Dermis blood vessel endothelial cell (primary cell): Measurements from ENCODE around the gene SIGLEC9. TPM values are rescaled to one million over a fixed set of nuclear protein-coding genes. Genes with fewer than 3 reads are reported as not detected.

Experiments
- DNase-seq: peaks from one replicate; pipeline ENCODE4 v3.0.0; 2010
- total RNA-seq: library from RNA; depleted of rRNA; stranded (reverse); fragments of >200 nt; gene quantifications from 2 replicates; pipeline ENCODE4 v1.2.3, GENCODE V29; 2014

Gene SIGLEC9
- total RNA-seq, 1 donor from 2014 or later, result not detected

DNA sequence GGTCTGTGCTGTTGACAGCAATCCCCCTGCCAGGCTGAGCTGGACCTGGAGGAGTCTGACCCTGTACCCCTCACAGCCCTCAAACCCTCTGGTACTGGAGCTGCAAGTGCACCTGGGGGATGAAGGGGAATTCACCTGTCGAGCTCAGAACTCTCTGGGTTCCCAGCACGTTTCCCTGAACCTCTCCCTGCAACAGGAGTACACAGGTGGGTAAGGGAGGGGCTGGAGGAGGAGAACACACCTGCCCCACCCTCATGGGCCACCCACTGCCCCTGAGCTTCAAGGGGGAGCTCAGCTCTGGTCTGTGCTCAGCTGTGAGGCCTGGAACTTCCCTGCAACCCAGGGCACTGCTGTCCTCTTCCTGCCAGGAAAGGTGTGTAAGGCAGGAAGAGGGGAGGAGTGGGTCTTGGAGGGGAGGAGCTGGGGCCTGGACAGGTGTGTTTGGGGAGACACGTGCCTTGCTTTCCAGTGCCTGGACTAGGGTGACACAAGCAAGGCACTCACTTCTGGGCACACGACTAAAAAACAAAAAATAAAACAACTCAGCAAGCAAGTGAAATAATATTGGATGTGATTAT is 21.3 kb downstream of the SIGLEC9 start:
- no peak for DNase-seq

DNA sequence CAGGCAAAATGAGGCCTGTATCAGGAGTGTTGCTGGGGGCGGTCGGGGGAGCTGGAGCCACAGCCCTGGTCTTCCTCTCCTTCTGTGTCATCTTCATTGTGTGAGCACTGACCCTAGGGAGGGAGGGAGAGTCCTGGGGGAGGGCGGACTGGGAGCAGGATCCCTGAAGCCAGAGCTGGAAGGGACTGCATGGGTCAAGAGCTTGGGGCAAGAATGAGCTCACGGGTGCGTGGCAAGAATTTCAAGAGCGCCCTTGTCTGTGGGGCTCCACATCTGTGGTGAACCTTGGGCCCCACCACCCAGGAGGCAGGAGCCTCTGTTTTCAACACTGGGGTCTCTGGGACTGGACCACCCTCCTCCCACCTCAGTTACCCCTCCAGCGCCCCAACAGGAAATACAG is 22.0 kb downstream of the SIGLEC9 start:
- no peak for DNase-seq

DNA sequence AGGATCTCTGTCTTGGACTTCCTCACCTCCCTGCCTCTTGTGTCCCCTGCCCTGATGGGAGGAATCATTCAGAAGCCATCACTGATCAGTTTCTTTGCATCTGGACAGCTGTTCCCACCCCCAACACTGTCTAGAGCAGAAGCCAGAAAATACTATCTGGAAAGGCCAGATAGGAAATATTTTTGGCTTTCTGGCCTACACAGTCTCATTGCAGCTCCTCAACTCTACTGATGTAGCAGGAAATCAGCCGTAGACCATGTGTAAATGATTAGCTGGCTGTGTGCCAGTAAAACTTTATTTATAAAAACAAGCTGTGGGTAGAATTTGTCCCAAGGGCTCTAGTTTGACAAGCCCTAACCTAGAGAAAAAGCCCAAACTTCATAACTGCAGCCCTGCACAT is 23.0 kb downstream of the SIGLEC9 start:
- DNase-seq, result no peak

DNA sequence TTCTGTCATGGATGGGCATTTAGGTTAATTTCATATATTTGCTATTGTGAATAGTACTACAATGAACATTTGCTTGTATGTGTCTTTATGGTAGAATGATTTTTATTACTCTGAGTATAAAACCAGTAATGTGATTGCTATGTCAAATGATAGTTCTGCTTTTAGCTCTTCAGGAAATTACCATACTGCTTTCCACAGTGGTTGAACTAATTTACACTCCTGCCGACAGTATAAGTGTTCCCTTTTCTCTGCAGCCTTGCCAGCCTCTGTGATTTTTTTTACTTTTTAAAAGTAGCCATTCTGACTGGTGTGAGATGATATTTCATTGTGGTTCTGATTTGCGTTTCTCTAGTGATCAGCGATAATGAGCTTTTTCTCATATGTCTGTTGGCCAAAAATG is 23.9 kb downstream of the SIGLEC9 start:
- no peak for DNase-seq

DNA sequence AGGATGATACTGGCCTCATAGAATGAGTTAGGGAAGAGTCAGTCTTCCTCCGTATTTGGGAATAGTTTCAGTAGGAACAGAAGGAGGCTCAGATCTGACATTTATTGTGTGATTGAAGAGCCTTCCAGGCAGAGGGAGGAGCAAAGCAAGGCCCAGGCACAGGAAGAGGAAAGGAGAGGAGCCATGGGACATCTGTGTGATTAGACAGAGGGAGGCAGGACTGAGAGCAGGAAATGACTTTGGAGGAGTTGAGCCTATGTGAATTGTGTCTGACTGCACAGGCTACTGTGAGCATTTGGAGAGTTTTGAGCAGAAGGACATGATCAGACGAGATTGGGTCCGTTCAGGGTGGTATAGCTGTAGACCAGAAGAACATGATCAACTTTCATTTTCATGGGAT is 25.9 kb downstream of the SIGLEC9 start:
- DNase-seq, result no peak

DNA sequence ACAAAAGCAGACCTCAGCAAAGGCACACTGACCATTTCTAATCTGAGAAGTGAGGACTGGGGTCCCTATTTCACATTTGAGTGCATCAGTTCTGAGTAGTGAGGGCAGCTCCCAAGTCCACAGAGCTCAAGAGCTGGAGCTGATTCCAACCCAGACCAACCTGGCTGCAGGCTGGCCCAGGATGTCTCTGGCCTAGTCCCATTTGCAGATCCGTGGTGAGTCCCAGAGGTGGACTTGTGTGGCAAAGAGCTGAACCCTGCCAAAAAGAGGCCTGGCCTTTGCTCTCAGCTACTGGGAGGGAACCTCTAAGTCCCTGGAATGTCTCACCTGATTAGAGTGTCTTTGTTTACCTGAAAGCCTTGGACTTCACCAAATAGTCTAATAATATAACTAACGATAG is 32.0 kb downstream of the SIGLEC9 start:
- DNase-seq, result no peak

DNA sequence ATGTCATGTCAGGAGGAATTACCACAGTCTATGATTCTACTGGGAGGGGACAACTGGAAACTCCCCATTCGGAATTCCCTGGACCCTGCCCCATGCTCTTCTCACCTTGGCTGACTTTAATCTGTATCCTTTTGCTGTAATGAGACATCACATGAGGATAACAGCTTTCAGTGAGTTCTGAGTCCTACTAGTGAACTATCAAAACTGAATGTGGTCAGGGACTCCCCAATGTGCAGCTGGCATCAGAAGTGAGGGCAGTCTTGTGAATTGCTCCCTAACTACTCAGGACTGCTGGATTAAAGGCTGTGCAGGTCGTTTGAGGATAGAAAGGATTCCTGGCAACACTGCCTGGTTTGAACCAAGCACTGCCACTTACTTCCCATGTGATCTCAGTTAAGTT is 32.6 kb downstream of the SIGLEC9 start:
- DNase-seq, result no peak

DNA sequence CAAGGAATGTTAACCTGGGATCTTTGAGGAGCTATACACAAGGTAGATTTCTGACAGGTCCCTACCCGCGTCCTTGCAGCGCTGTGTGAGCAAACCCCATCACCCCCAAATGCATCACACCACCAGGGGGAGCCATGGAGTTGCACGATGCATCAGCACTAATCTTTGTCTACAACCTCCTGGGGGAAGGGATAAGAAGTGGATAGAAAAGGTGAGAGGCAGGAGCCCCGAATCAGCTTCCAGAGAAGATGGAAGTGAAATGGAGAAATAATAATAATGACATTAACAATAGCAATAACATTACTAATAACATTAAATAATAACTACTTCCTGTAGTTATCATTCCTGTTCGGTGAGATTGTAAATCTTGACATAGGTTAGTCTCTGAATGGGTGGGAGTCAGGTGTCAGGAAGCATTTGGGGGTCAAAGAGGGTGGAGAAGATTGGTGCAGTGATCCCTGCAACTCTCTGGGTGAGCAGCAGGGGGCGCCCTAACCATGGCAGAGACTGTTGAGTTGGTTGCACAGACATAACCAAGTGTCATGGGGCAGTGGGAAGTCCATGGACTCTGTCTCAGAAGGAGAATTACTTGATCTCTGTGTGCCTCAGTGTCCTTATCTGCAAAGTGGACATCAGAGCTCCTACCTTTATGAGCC is 33.9 kb downstream of the SIGLEC9 start:
- DNase-seq, result peak; percentile 65

DNA sequence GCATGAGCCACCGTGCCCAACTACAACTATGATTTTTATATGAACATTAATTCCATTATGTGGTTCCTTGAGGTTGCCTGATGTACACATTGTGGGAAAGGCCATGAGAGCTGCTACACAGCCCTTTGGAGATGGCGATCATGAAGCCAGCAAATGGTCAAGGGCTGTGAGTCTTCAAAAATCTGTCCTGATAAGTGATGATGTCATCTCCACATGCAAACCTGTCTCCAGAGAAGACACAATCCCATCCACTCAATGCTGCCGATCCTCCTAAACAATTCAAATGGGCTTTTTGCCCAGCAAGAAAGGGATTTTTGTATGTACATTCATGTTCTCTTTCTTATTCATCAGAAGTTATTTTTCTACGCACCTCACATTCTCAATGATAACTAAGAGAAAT is 35.0 kb downstream of the SIGLEC9 start:
- DNase-seq, result no peak

DNA sequence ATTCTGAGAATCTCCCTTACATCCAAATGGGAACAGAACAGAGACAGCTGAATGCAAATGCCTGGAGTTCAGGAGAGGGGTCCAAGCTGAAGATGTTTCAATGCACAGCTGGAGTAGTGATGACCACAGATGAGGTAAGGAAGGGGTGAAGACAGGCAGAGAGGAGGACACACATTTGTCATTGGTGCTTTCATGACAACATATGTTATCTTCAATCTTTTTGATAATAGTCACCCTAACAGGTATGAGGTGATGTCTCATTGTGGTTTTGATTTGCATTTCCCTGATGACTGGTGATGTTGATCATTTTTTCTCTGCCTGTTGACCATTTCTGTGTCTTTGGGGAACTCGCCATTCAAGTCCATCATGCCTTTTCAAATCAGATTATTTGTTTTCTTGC is 36.6 kb downstream of the SIGLEC9 start:
- DNase-seq, result no peak

DNA sequence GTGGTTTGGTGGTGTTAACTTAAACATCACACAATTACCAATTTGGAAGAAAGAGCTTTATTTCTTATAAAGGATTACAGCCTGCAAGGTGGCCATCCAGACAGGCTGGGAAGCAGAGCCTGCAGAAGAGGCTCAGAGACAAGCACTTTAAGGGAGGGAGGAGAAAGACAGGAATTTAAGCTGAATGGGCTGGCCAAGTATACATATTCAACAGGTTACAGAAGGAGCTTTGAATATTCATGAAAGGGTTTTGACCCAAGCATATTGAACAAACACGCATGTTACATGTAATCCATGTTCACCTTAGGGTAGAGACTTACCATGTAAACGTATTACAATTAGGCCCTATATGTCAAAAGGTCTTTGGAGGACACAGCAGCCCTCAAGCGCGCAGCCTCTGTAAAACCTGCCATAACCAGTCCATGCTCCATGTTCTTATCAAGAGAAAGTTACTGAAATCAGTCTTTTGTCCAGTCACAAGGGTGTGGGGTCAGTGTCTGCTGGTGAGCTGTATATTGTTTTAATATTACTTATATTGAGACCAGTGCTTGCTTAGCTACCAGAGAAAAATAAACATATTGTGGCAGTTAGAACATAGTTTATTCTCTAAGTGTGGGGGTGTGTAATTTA is 37.3 kb downstream of the SIGLEC9 start:
- DNase-seq, result no peak

DNA sequence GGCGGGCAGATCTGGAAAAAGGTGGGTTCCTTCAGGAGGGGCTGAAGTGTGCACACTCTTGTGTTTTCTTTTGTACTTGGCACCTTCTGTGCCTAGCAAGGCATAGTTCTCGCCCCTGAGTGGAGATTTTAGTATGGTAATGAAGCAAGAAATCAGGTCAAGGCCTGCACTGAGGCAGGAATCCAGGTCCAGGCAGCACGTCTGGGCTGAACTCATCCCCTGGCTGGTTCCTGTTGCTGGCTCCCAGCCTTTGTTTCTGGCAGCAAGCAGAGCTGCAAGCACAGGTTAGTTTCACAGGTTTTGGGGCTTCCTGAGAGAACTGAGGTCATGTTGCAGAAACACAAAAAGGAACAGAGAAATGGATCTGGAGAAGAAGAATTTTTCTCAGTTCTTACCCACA is 38.6 kb downstream of the SIGLEC9 start:
- no peak for DNase-seq

DNA sequence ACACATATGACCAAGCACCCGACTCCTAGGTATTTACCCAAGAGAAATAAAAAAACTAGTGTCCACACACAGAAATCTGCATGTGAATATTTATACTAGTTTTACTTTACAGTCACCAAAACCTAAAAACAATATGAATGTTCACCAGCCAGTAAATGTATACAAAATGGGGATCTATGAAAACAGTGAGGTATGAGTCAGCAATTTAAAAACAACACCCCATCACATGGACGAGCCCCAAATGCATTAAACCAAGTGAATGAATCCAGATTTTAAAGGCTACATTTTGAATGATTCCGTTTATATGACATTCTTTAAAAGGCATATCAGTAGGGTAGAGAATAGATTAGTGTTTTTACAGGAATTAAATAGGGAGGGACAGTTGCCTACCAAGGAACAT is 39.5 kb downstream of the SIGLEC9 start:
- DNase-seq, result no peak

DNA sequence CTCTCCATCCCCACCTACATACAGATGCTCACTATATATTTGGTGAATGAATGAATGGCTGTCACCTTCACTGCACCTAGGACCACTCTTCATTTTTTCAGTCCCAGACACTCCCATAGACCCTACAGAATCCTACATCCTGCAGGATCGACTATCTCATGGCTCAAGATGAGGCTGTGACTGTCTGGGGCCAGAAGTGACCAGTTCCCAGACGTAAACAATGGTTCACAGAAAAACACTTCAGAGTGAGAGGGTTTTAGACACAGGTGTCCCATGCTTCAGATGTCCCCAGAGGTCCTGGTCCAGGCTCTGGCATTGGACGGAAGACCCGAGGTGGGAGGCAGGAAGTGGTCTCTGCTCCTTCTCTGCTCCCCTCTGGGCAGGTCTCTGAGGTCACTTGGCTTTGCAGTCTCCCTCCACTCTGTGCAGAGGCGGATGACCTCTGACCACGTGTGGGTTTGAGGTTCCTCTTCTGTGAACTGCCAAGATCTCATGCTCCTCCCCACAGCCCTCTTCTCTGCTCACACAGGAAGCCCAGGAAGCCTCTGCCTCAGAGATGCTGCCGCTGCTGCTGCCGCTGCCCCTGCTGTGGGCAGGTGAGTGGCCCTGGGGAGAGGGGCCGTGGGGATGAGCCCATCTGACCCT is 42.3 kb downstream of the SIGLEC9 start:
- DNase-seq, result no peak

DNA sequence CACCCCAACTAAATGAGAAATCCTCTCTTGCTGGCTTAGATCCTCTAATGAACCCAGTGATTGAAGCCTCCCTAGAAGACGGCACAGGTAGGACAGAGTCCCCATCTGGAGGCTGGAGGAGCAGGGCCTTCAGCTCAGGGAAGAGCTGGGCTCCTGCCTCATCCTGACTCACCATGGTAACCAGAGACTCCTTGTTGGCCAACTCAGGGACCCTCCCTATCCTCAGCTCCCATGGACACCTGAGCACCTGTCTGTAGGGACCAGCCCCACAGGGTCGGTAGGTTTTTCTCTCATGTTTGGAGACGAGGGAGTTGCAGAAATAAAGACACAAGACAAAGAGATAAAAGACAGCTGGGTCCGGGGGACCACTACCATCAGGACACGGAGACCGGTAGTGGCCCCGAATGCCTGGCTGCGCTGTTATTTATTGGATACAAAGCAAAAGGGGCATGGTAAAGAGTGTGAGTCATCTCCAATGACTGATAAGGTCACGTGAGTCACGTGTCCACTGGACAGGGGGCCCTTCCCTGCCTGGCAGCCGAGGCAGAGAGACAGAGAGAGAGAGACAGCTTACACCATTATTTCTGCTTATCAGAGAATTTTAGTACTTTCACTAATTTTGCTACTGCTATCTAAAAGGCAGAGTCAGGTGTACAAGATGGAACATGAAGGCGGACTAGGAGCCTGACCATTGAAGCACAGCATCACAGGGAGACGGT is 44.0 kb downstream of the SIGLEC9 start:
- DNase-seq, result no peak

DNA sequence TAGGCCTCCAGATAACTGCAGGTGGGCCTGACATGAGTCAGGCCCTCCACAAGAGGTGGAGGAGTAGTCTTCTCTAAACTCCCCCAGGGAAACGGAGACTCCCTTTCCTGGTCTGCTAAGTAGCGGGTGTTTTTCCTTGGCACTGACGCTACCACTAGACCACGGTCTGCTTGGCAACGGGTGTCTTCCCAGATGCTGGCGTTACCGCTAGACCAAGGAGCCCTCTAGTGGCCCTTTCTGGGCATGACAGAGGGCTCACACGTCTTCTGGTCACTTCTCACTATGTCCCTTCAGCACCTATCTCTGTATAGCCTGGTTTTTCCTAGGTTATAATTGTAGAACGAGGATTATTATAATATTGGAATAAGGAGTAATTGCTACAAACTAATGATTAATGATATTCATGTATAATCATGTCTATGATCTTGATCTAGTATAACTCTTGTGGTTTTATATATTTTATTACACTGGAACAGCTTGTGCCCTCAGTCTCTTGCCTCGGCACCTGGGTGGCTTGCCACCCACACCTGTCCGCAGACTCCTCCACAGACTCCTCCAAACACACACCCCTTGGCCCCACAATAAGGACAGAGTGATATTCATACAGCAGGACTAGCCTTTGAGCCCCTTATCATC is 44.7 kb downstream of the SIGLEC9 start:
- peak; percentile 76 for DNase-seq

DNA sequence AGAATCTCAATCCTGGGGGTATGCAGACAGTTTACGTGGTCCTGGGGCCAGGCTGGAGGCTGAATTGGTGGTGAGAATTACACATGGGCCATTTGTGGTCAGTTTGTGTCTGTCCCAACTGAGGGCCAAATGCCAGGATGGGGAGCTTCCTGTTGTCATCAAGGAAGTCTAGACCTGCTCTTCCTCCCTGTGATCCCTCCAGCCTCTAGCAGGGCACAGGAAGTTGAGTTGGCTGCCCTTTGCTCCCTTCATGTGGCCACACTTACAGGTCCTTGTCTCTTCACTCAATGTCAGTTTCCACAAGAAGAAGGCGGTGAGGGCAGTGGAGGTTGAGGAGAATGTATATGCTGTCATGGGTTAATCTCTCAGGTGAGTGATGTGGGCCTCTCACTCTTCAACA is 47.5 kb downstream of the SIGLEC9 start:
- no peak for DNase-seq

DNA sequence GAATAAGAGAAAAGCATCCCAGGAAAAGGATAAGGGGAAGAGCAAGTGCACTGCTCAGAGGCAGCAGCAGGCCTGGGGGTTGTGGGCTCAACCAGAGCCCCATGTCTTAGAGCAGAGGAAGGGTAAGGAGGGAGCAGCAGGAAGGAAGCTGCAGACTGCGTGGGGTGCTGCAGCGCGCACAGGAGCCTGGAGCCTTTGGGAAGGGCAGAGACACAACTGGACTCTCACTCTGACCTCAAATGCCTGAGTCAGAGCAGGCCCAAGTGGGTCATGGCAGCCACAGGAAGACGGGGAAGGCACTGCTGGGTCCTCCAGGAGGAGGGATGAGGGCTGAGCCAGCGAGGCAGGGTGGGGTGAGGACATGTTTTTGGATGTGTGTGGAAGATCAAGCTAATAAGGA is 49.0 kb downstream of the SIGLEC9 start:
- DNase-seq, result no peak

DNA sequence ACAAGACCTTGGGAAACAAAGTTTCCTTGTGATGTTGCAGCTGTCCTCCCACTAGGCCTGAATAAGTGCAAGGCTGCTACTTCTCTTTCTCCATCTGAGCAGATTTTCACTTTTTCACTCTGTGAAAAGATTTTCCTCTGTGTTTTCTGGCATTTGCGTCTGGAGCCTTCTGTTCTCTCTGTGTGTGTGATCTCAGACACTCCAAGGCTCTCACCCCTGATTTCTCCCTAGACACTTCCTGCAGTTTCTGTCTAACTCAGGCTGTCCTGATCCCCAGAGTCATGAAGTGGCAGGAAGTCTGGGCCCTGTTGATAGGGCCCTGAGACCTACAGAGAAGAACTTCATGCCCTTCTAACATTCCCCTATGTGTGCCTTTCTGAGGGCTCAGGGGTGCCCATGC is 54.5 kb downstream of the SIGLEC9 start:
- DNase-seq, result no peak
